22Rv1 (cell line): ENCODE measurements around the gene ATAD1.

Experiments
- H3K27ac ChIP-seq: fragments of 450-650 bp; 2 replicates; pipeline ENCODE4 v1.5.1; 2017
- ZFX ChIP-seq: fragments of 450-650 bp; IDR thresholded peaks from 2 replicates; pipeline ENCODE4 v1.6.1; 2017; ENCODE audit warnings: antibody characterized with exemption, borderline replicate concordance
- TF ChIP-seq, protein P1 (sequence below): fragments of 450-650 bp; IDR thresholded peaks from 2 replicates; pipeline ENCODE4 v1.5.1; 2017; ENCODE audit warnings: mild to moderate bottlenecking

The ATAD1 gene, protein sequence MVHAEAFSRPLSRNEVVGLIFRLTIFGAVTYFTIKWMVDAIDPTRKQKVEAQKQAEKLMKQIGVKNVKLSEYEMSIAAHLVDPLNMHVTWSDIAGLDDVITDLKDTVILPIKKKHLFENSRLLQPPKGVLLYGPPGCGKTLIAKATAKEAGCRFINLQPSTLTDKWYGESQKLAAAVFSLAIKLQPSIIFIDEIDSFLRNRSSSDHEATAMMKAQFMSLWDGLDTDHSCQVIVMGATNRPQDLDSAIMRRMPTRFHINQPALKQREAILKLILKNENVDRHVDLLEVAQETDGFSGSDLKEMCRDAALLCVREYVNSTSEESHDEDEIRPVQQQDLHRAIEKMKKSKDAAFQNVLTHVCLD

DNA sequence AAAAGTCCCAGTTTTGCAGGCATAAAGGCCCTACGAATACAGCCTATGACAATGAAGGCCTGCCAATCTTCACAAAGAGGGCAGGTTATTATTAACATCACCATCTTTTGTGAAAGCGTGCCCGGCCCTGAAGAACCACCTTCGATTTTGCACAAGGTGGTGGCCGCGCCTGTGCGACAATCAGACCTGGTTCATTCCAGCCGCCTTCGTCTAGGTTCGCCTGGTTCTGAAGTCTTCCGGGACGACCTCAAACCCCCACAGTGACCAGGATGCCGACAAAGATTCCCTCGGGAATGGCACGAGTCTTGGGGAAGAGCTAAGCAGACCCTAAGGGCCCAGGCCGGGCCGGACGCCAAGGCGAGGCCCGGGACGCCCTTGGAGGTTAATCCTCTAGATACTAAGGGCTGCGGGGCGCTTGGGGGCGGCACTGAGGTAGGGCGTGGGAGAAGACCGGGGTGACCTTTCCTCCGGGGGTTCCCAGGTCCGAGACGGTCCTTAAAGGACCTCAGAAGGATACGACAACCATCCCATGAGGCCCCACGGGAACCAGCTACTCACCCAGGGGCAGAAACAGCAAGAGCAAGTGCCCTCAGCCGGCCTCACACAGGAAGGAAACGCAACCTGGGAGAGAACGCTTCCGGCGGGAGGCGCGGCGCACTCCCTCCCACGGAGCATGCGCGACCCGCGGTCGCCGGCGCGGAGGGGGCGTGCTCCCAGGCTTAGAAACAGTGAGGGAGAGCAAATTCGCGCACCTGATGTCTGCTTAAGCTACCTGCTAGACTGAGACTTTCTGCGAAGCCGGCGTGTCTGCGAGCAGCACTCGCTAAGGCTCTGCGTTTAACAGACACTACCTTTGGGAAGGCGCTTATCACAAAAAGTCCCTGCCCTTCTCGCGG is at the start of gene ATAD1:
Gene ATAD1 (minus strand): TSS at position 618 of the 896 bp plus-strand sequence. CDS start 3,627 bp downstream, outside the sequence.
- TF ChIP-seq ZFX: no peak
- TF ChIP-seq, protein P1, sequence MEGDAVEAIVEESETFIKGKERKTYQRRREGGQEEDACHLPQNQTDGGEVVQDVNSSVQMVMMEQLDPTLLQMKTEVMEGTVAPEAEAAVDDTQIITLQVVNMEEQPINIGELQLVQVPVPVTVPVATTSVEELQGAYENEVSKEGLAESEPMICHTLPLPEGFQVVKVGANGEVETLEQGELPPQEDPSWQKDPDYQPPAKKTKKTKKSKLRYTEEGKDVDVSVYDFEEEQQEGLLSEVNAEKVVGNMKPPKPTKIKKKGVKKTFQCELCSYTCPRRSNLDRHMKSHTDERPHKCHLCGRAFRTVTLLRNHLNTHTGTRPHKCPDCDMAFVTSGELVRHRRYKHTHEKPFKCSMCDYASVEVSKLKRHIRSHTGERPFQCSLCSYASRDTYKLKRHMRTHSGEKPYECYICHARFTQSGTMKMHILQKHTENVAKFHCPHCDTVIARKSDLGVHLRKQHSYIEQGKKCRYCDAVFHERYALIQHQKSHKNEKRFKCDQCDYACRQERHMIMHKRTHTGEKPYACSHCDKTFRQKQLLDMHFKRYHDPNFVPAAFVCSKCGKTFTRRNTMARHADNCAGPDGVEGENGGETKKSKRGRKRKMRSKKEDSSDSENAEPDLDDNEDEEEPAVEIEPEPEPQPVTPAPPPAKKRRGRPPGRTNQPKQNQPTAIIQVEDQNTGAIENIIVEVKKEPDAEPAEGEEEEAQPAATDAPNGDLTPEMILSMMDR: peak; percentile 23; the same call in 1 of the 2 replicates
- peak within 1 kb of the TSS; percentile 87 for H3K27ac ChIP-seq

DNA sequence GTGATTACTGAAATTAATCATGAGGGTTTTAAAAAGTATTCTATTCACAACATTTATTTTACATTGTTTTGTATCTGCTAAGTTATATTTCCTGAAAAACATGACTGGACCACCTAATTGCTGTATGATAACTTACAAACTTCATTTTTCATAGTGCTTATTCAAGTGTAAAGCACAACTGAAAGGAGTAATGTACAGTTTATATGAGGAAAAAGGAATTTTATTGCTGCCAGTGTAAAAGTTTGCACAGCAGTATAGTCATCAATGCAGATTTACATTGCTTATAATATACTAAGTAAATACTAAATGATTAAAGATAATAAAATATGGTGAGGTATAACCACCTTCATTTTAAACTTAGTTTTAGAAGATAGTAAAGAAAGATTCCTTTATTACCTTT is 49.4 kb upstream of the ATAD1 start:
- TF ChIP-seq ZFX: no peak
- TF ChIP-seq, protein P1: no peak
- H3K27ac ChIP-seq: no peak overlapping the region

DNA sequence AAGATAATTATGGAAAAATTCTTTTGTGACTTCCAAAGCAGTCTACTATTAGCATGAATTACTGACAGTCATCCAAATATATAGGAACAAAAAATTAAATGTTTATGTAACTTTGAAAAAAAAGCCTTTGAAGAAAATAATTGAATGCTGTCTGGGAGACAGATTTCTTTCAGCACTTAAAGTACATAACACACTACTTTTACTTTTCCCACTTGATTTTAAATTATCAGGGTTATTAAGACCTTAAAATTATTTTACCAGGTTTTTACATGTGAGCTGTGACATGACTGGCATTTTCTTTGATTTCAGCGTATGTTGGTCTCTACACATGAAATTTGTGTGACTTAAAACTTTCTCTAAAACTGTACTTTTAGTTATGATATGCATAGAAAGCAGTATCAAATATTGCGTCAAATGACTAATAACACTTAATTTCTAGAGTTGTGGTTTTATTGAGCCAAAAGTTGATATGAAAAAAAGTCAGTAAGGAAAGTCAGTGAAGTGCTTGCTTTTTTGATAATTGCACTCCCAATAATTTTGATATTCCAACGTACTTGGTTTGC is 48.5 kb upstream of the ATAD1 start:
- TF ChIP-seq ZFX: no peak
- TF ChIP-seq, protein P1: no peak

DNA sequence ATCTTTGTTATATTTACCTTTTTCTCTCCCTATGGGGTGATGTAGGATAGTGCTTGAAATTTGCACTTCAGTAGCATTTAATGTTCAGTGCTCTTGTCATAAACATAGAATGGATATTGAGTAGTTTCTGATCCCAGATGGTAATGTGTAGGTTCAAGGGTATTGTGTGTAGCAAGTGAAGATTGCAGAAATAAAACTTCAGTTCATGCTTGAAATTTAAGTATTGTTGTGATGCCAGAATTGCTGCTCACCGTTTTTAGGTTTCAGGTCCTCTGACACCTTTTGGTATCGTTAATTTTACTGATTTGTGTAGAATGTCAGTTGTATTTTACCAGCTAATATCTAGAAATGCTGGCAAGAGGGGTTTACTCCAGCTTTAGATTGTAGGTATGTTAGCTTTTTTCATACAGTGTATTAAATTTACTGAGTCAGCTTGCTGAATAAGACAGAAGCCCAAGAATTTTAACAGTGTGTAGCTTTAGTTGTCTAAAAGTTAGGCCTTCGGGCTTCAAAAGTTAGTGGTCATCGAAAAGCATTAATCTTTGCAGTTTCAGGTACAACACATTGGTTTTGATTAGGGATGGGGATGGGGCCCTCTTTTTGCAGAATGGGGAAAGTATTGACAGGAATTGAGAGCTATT is 47.3 kb upstream of the ATAD1 start:
- H3K27ac ChIP-seq: peak overlapping the region; percentile 98
- TF ChIP-seq, protein P1: no peak
- no peak for TF ChIP-seq ZFX

More for the DNA sequence above, 48.5 kb upstream of the ATAD1 start:
- H3K27ac ChIP-seq: no peak overlapping the region

DNA sequence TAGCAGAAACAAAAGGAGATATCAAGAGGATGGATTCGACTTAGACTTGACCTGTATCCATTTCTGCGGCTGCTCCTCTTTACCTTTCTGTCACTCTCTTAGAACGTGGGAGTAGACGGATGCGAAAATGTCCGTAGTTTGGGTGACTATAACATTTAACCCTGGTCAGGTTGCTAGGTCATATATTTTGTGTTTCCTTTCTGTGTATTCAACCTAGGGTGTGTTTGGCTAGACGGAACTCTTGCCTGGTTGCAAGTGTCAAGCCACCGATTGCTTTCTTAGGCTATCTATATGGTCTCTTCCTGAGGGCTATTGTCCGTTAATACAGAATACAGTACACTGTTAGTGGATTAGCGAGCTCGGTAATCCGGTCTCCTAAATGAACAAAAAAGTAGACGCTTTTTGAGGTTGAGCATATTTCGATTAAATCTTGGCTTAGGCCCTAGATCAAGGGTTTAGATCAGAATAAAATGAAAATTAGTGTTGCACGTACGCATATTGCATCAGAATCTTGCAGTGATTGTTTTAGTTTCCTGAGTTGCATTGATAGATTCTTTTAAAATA is 46.6 kb upstream of the ATAD1 start:
- TF ChIP-seq ZFX: no peak
- TF ChIP-seq, protein P1: no peak
- peak overlapping the region; percentile 98 for H3K27ac ChIP-seq

DNA sequence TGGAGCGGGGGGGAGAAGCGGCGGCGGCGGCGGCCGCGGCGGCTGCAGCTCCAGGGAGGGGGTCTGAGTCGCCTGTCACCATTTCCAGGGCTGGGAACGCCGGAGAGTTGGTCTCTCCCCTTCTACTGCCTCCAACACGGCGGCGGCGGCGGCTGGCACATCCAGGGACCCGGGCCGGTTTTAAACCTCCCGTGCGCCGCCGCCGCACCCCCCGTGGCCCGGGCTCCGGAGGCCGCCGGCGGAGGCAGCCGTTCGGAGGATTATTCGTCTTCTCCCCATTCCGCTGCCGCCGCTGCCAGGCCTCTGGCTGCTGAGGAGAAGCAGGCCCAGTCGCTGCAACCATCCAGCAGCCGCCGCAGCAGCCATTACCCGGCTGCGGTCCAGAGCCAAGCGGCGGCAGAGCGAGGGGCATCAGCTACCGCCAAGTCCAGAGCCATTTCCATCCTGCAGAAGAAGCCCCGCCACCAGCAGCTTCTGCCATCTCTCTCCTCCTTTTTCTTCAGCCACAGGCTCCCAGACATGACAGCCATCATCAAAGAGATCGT is 46.0 kb upstream of the ATAD1 start:
- peak overlapping the region; percentile 98 for H3K27ac ChIP-seq
